Spinal cord (tissue), 10 donors: ENCODE data around the gene STAG3. TPM values are rescaled to one million over a fixed set of nuclear protein-coding genes. Genes with fewer than 3 reads are reported as not detected.

ENCODE experiments used
- DNase-seq, 6 donors: peaks; one replicate each; pipeline versions ENCODE4 v3.0.0 to v3.0.0-alpha.2; 2013 to 2015; ENCODE audit warnings: low spot score in 6 of 6, low read depth in 4 of 6
- H3K27ac ChIP-seq: one replicate; pipeline ENCODE4 v1.5.1; 2013; ENCODE audit warnings: low read depth, low read length, control low read depth
- H3K27me3 ChIP-seq: one replicate; pipeline ENCODE4 v1.6.1; 2013; ENCODE audit warnings: low read length; ENCODE audit not compliant: control insufficient read depth, insufficient read depth
- H3K36me3 ChIP-seq: one replicate; pipeline ENCODE4 v1.6.1; 2013; ENCODE audit warnings: low read length; ENCODE audit not compliant: control insufficient read depth, insufficient read depth
- H3K4me1 ChIP-seq: one replicate; pipeline ENCODE4 v1.6.1; 2013; ENCODE audit warnings: low read length; ENCODE audit not compliant: control insufficient read depth, insufficient read depth
- H3K4me3 ChIP-seq: one replicate; pipeline ENCODE4 v1.5.1; 2013; ENCODE audit warnings: low read depth, low read length, control low read depth
- H3K9me3 ChIP-seq: one replicate; pipeline ENCODE4 v1.6.1; 2013; ENCODE audit warnings: low read length; ENCODE audit not compliant: control insufficient read depth, insufficient read depth
- WGBS: methylation state at CpG from one replicate; pipeline ENCODE4 v1.1.5; 2013; ENCODE audit warnings: missing lambda C conversion rate; ENCODE audit not compliant: insufficient coverage; 5-methylcytosine and 5-hydroxymethylcytosine counted together
- polyA plus RNA-seq, 2 donors: library from polyadenylated mRNA; unstranded; fragments of 120-200 nt; gene quantifications; one replicate each; pipeline ENCODE4 v1.2.1, GENCODE V29; 2013; ENCODE audit not compliant: insufficient read length in 2 of 2
- total RNA-seq, 2 donors: library from RNA; depleted of rRNA in 1 of 2; stranded (reverse); fragments of 120-200 nt in 1 of 2; fragments of >200 nt in 1 of 2; gene quantifications; one replicate each; pipeline versions ENCODE4 v1.2.3 to v1.2.4, GENCODE V29; 2013 to 2014
- donor health status: healthy.

The STAG3 gene
- total and polyA plus RNA-seq, 4 donors: 2.1 to 67.6 (median 18.1) TPM

DNA sequence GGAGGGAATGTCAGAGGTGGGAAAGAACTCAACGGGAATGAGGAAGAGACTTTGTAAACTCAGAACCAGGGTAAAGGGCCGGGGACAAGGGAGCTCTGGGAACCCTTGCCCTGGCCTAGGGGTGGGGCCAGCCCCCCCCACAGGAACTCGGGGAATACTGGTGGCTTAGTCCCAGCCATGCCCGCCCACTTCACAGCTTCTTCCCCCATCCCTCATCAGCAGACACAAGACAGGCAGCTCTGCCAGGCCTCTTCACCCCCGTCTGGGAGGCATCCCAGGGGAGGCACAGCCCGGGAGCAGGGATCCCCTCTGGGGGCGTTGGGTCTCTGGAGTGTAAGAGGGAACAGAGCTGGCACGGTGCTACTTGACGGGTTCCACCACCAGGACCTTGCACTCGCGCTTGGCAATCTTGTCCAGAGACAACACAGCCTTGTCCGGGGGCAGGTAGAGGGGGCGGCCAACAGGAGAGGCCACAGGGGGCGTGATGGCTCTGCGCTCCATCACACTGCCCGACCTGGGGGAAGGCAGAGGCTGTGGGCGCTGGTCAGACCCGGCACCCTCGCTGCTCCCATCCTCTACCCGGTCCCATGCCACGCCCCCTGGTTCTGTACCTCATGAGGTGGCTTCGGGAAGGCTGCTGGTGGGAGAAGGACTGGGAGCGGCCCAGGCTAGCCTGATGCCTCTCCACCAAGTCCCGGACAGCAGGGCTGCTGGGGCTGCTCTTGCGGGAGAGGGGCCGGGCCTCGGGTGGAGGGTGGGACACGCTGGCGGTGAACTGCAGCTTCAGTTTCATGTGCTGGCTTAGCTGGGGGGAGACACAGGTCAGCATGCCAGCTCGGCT lies 22.8 kb upstream of the STAG3 start:
- no peak overlapping the region for H3K4me3 ChIP-seq
- no peak overlapping the region for H3K27ac ChIP-seq
- DNase-seq: no peak
- H3K36me3 ChIP-seq: peaks cover 47% of the 10 kb centered on the region
- no peaks in the 10 kb centered on the region for H3K9me3 ChIP-seq
- no peaks in the 10 kb centered on the region for H3K27me3 ChIP-seq
- H3K4me1 ChIP-seq: peaks cover 28% of the 10 kb centered on the region
- 84% methylated on average over 26 of the region's 30 CpGs for WGBS

DNA sequence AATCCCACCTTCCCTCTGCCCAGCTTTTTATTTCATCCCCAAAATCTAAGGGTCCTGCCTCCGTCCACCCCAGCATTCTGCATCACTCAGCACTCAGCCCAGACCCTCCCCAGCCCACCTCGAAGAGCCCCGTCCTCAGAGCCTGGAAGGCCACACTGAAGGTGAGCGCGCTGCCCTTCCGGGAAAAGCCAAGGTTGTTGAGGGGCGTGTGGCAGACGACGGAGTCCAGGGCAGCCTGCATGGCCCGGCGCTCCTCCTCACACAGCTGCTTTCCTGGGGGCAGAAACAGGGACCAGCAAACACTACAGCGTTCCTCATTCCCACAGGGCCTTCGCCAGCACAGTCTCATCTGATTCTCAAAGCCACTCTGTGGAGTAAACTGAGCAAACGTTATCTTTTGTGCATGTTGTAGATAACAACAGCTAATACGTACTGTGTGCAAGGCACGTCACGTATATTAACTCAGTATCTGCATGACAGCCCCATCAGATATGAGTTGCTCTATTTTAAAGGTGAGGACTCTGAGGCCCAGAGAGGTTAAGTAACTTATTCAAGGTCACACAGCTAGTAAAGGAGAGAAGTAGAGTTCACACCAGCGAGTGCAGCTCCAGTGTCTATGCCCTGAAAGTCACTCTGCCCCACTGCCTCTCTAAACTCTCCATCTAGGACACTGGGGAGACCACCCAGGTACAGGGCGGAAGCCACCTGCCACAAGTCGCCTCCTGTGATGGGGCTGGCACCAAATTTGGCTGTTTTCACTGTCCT lies 22.0 kb upstream of the STAG3 start:
- no peak for DNase-seq
- no peak overlapping the region for H3K4me3 ChIP-seq
- no peaks in the 10 kb centered on the region for H3K9me3 ChIP-seq
- whole genome bisulfite sequencing: 92% methylated on average over 17 of the region's 20 CpGs
- H3K36me3 ChIP-seq: peaks cover 49% of the 10 kb centered on the region
- no peaks in the 10 kb centered on the region for H3K27me3 ChIP-seq
- peaks cover 26% of the 10 kb centered on the region for H3K4me1 ChIP-seq
- no peak overlapping the region for H3K27ac ChIP-seq

DNA sequence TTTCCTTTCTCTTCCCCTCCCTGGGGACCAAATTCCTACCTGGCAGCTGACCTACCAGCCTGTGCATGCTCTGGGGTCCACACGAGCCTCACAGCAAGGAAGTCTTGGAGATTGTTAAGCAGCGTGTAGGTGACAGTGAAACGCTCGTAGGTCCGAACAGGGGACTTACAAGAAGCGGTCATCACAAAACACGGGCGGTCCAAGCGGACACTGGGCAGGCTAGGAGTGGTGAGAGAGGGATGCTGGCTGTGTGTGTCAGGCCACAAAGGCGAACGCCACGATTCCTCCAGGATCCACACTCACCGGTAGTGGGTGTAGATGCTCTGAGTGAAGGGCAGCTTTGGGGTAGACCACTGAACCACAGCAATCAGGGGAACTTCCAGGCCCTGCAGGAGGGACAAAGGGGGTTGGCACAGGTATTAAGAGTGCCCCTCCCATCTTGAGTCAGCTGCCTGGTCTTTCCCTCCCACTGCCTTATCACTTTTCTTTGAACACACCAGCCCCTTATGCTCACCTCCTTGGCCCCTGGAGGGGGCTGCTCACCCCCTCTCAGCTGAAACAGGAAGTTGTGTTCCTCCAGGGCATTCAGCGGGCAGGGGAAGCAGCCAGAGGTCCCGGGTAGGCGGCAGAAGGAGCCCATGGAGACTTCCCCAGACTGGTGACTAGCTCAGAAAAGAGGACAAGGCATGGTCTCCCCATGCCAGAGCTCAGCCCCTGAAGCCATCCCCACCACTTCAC lies 21.2 kb upstream of the STAG3 start:
- WGBS: 96% methylated on average over 9 of the region's 16 CpGs
- no peak for DNase-seq

DNA sequence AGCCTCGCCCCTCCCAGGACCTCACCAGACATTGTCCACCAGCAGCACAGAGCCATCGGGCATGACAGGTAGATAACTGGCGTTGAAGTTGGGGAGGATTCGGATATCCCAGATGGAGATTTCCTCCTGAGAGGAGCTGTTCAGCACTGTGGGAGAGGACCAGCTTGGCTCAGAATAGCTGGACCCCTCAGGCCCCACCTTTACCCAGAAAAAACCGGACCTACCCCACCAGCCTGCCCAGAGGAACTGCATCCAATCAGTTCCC lies 20.7 kb upstream of the STAG3 start:
- H3K4me3 ChIP-seq: no peak overlapping the region
- DNase-seq: no peak
- H3K4me1 ChIP-seq: peaks cover 26% of the 10 kb centered on the region
- H3K27me3 ChIP-seq: no peaks in the 10 kb centered on the region
- no peaks in the 10 kb centered on the region for H3K9me3 ChIP-seq
- WGBS: 17% methylated on average over 1 of the region's 5 CpGs
- no peak overlapping the region for H3K27ac ChIP-seq
- peaks cover 45% of the 10 kb centered on the region for H3K36me3 ChIP-seq

More for the DNA sequence above, 21.2 kb upstream of the STAG3 start:
- Histone ChIP-seq H3K9me3 (no peaks in the 10 kb centered on the region), H3K36me3 (peaks cover 48% of the 10 kb centered on the region), H3K4me3 (no peak overlapping the region), H3K4me1 (peaks cover 26% of the 10 kb centered on the region), H3K27ac (no peak overlapping the region), H3K27me3 (no peaks in the 10 kb centered on the region)

DNA sequence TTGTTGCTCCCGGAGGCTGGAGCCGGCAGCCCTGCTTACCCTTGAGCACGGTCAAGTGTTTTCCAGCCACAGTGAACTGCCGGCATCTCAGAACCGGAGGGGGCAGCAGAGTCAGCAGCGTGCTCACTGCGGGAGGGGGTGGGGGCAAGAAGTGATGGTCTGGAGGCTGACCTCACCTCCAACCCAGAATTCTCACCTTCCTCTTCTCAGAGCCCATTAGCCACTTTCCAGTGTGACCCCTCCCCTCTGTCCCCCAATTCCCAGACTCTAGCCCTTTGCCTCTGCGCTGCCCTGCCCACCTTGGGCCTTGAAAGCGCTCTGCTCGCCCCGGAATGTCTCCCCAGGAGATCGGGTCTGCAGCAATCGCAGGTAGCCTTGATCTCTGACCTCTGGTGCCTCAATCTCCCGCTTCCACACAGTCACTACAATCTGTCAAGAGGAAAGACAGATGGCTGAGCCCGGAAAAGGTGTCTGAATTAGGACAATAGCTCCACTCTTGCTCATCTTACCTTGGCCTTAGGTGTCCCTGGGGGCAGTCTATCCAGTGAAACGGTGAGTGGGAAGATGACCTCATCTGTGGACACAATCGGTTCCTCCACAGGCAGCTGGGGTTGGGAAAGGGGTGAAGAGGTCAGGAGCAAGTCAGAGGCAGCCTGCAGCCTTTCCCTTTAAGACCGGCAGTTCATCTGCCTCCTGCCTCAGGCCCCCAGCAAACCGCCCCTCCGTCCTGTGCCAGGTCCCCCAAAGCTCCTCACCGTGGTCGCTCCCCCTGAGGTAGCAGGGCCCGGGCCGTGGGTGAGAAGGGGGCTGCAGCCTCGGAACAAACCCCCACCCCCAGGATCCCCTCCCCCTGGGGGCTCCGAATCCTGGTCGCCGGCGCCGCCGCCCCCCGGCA lies 20.1 kb upstream of the STAG3 start:
- Histone ChIP-seq H3K27ac (no peak overlapping the region), H3K27me3 (no peaks in the 10 kb centered on the region), H3K9me3 (no peaks in the 10 kb centered on the region), H3K36me3 (peaks cover 45% of the 10 kb centered on the region), H3K4me1 (peaks cover 26% of the 10 kb centered on the region), H3K4me3 (peak overlapping the region; percentile 66)
- WGBS: 14% methylated on average over 21 of the region's 32 CpGs
- DNase-seq: no peak

DNA sequence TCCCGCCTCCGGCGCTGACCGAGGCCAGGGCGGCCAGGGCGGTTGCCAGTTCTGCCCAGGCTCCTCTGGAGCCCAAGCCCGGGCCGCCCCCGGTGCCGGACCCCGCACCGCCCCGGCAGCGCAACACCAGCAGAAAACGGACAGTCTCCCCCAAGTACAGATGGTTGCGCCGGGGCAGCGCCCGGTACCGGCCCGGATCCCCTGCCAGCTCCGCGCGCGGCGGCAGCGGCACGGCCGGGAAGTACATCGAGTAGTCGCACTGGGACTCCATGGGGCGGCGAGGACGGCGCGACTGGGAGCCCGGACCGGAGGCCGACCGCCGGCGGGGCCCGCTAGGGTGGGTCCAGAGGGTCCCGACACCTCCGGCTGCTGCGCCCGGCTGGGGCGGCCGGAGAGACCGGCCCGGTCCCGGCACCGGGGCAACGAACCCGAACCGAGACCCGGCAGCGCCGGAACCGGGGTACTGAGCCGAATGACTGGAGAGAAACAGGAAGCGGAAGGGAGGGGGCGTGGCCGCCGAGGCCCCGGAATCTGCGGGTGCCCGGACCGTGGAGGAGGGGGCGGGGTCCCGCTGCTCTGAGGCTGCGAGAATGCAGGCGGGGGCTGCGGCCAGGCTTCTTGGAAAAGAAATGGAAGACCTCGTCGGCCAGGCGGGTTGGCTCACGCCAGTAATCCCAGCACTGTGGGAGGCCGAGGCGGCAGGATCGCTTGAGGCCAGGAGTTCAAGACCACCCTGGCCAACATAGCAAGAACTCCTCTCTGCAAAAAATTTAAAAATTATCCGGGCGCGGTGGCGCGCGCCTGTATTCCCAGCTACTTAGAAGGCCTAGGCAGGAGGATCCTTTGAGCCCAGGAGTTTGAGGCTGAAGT lies 19.3 kb upstream of the STAG3 start, which contains the start of gene TRAPPC14:
Gene TRAPPC14 (minus strand): TSS at position 495 of the 870 bp plus-strand sequence. CDS start 224 bp downstream, at position 271.
- Histone ChIP-seq H3K9me3 (no peaks in the 10 kb centered on the region), H3K4me1 (peaks cover 29% of the 10 kb centered on the region), H3K27ac (peak within 1 kb of the TSS; percentile 88), H3K4me3 (peak within 1 kb of the TSS; percentile 66), H3K36me3 (peaks cover 39% of the 10 kb centered on the region), H3K27me3 (no peaks in the 10 kb centered on the region)
- 0% methylated on average over 82 of the region's 87 CpGs for WGBS
- DNase-seq: peak; percentile 58 to 96 (median 82)

DNA sequence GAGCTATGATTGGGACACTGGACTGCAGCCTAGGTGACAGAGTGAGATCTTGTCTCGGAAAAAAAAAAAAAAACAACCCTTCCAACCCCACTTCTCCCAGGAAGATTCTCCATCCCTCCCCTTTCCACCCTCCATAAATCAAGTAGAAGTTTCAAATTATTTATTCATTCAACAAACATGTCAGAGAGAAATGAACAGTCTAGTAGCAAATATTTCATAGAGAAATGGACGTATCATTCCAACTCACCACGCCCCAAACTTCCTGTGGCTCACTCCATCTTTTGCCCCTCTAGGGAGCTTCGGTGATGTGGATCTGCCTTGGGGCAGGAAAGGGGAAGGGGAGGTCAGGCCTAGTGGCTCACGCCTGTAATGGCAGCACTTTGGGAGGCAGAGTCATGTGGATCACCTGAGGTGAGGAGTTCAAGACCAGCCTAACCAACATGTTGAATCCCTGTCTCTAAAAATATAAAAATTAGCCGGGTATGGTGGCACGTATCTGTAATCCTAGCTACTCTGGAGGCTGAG lies 18.6 kb upstream of the STAG3 start:
- no peaks in the 10 kb centered on the region for H3K27me3 ChIP-seq
- H3K9me3 ChIP-seq: no peaks in the 10 kb centered on the region
- peak overlapping the region; percentile 88 for H3K27ac ChIP-seq
- no peak for DNase-seq
- WGBS: no CpG with 5 or more reads among the region's 7 CpGs
- peaks cover 29% of the 10 kb centered on the region for H3K4me1 ChIP-seq
- peaks cover 34% of the 10 kb centered on the region for H3K36me3 ChIP-seq
- peak overlapping the region; percentile 66 for H3K4me3 ChIP-seq

DNA sequence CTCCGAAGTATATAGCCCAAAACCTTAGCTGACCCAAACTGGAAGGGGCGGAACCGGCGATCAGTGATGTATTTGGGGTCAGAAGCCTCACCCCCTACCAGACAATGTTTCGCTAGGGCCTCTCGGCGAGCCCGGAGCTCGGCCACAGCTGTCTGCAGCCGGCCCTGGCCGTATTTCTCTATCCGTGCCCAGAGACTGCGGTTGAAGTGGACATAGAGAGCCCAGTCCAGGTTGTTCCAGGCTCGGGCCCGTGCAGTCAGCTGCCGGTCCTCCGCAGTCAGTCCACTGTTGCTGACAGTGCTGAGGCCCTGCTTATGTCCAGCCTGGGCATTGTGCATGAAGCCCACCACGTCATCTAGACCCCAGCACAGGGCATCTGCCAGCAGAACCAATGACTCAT lies 17.7 kb upstream of the STAG3 start:
- Histone ChIP-seq H3K4me3 (no peak overlapping the region), H3K27me3 (no peaks in the 10 kb centered on the region), H3K4me1 (peaks cover 29% of the 10 kb centered on the region), H3K36me3 (peaks cover 27% of the 10 kb centered on the region), H3K9me3 (no peaks in the 10 kb centered on the region), H3K27ac (no peak overlapping the region)
- 93% methylated on average over 17 of the region's 18 CpGs for WGBS
- DNase-seq: no peak
